ENCODE measurements around the gene MTA2. TPM values are rescaled to one million over a fixed set of nuclear protein-coding genes. Genes with fewer than 3 reads are reported as not detected.

Gene MTA2
- total RNA-seq, 2 donors from 2014 or later, result 30.0 to 40.5 TPM

DNA sequence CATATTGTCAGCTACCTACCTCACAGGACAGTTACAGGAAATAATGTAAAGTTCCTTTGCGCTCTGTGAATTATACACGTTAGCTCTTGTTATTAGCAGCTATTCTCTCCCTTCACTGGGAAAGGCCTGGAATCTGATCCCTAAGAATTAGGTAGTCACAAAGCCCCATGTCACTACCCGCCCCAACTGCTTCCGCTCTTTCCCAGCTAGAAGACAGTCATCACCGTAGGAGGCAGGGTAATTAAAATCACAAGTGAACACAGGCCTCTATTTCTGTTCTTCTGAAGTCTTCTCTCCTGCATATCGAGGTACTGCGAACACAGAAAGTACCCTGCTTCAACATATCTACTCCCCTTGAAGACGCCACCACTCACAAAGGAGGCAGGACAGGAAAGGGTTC lies 42.5 kb downstream of the MTA2 start:
- no peaks in the 10 kb centered on the region for H3K27me3 ChIP-seq
- no peak overlapping the region for H3K4me3 ChIP-seq
- no peak for DNase-seq (ENCODE audit: low spot score)
- peaks cover 46% of the 10 kb centered on the region for H3K36me3 ChIP-seq
- peaks cover 0 to 55% of the 10 kb centered on the region in 2 donors for H3K4me1 ChIP-seq
- no peaks in the 10 kb centered on the region for H3K9me3 ChIP-seq
- TF ChIP-seq, protein P1, sequence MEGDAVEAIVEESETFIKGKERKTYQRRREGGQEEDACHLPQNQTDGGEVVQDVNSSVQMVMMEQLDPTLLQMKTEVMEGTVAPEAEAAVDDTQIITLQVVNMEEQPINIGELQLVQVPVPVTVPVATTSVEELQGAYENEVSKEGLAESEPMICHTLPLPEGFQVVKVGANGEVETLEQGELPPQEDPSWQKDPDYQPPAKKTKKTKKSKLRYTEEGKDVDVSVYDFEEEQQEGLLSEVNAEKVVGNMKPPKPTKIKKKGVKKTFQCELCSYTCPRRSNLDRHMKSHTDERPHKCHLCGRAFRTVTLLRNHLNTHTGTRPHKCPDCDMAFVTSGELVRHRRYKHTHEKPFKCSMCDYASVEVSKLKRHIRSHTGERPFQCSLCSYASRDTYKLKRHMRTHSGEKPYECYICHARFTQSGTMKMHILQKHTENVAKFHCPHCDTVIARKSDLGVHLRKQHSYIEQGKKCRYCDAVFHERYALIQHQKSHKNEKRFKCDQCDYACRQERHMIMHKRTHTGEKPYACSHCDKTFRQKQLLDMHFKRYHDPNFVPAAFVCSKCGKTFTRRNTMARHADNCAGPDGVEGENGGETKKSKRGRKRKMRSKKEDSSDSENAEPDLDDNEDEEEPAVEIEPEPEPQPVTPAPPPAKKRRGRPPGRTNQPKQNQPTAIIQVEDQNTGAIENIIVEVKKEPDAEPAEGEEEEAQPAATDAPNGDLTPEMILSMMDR (IDR thresholded peaks at IDR 0.05), result no peak
- peak overlapping the region in 1 of 2 donors; percentile 82 for H3K27ac ChIP-seq

DNA sequence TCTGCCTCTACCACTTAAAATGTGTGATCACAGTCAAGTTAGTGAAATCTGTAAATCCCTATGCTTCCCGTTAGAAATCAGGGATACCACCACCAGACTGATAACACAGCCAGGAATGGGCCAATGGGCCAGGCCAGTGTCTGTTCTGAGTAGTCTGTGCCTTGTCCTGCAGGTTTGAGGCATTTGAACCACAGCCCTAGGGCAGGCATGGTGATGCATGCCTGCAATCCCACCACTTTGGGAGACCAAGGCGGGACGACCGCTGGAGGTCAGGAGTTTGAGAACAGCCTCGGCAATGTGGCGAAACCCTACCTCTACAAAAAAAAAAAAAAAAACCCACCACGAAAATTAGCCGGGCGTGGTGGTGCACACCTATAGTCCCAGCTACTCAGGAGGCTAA lies 43.0 kb downstream of the MTA2 start:
- H3K9me3 ChIP-seq, result no peaks in the 10 kb centered on the region
- peaks cover 43% of the 10 kb centered on the region for H3K36me3 ChIP-seq
- peak overlapping the region in 1 of 2 donors; percentile 82 for H3K27ac ChIP-seq
- H3K4me3 ChIP-seq, result no peak overlapping the region
- H3K27me3 ChIP-seq, result no peaks in the 10 kb centered on the region
- TF ChIP-seq, protein P1 (IDR thresholded peaks at IDR 0.05), result no peak
- peaks cover 0 to 60% of the 10 kb centered on the region in 2 donors for H3K4me1 ChIP-seq
- no peak for DNase-seq (ENCODE audit: low spot score)

DNA sequence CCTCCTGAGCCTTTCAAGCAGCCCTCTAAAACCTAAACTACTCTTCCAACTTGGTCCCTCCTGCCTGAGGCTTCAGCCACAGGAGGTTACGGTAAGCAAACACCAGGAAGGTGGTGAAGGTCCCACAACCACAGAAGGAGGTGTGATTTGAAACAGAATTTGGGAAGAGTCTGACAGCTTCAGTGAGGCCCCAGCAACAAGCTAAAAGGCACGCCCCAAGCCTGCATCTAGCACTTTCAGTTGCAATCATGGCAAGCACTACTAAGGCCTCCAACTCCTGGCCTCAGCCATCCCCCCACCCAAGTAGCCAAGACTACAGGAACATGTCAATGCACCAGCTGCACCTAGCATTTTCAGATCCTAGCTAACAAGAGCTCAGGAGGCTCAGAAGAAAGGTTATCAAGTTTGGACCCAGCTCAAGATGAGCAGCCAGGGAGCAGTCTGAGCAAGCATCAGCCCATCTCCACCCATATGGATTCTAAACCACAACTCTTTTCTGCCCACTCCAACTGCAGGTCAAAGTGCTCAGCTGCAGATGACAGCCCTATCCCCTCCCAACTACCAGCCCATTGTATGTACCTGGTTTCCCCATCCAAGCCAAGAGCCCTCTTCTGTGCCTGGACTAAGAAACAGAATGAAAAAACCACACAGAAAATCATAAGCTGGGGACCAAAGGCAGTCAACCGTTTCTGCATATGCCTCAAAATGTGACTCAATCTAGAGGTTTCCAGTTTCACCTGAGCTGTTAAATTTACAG lies 44.6 kb downstream of the MTA2 start:
- DNase-seq (ENCODE audit: low spot score), result no peak
- Histone ChIP-seq H3K4me1 (peaks cover 0 to 76% of the 10 kb centered on the region in 2 donors), H3K36me3 (peaks cover 28% of the 10 kb centered on the region), H3K27me3 (no peaks in the 10 kb centered on the region), H3K9me3 (no peaks in the 10 kb centered on the region), H3K4me3 (peak overlapping the region in 1 of 2 donors; percentile 10), H3K27ac (peak overlapping the region; percentile 90 to 95)
- TF ChIP-seq, protein P1 (IDR thresholded peaks at IDR 0.05), result no peak

DNA sequence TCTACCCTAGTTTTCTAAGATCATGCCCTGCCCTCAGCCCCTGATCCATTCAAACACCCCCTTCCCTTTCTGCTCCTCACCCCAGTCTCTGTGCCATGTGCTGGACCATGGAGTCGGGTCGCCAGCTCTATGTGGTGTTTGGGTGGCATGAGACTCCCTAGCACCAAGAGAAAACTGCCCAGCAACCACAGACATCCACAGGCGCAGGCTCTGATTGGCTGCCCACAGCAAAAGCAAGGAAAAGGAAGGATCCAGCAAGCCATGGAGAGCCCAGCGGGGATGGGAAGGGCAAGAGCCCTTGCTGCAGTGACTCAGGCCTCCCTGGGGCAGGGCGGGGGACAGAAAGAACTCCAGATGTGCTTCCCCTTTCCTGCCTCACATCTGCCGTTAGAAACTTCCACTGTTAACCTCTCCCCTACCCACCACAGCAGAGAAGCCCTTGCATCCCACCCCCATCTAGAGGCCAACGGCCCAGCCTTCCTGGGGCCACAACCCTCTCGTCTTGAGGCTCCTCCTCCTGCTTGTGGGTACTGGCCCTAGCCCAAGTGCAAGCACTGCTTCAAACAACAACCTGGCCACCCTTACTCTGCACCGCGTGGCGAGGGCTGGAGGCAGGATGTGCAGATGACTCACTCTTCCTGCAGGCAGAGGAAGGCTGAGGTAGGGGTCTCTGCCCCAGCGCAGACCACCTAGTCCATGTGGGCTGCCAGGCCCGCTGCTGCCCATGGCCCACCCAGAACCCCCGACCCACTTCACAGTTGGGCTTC lies 45.4 kb downstream of the MTA2 start:
- Histone ChIP-seq H3K27me3 (no peaks in the 10 kb centered on the region), H3K27ac (peak overlapping the region; percentile 90 to 95), H3K9me3 (no peaks in the 10 kb centered on the region), H3K4me1 (peaks cover 0 to 83% of the 10 kb centered on the region in 2 donors), H3K4me3 (peak overlapping the region in 1 of 2 donors; percentile 10), H3K36me3 (peaks cover 25% of the 10 kb centered on the region)
- peak; percentile 97 for DNase-seq (ENCODE audit: low spot score)
- TF ChIP-seq, protein P1 (IDR thresholded peaks at IDR 0.05), result no peak

DNA sequence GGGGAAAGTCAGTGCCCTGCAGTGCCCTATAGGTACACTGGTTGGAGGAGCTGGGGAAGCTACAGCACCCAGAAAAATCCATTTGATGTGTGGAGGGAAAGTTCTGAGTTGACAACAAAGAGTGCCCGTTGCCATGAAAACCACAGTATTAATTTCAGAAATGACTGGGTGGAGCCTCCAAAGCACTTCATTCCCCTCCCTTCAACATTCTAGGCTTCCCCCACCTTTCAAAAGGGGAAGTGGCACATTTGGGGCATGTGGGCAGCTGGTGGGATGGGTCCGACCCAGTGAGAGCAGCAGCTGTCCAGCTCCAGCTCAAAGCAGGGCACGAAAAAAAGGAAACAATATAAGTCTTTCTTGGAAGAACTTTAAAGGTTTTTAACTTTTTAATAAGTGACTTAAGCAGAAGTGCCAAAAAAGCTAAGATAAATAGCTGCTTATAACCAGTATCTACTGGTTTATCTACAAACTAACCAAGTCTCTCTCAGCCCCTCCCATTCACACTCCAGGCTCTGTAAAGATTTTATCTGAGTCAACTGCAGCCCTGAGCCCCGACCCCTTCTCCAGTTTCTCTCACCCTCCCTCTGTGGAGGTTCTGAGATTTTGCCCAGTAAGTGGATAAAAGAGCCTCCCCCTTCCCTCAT lies 46.1 kb downstream of the MTA2 start:
- H3K36me3 ChIP-seq, result peaks cover 25% of the 10 kb centered on the region
- peak overlapping the region; percentile 90 to 95 for H3K27ac ChIP-seq
- H3K27me3 ChIP-seq, result no peaks in the 10 kb centered on the region
- no peaks in the 10 kb centered on the region for H3K9me3 ChIP-seq
- peak overlapping the region in 1 of 2 donors; percentile 10 for H3K4me3 ChIP-seq
- DNase-seq (ENCODE audit: low spot score), result no peak
- peaks cover 0 to 83% of the 10 kb centered on the region in 2 donors for H3K4me1 ChIP-seq
- TF ChIP-seq, protein P1 (IDR thresholded peaks at IDR 0.05), result no peak

Data from right atrium auricular region (tissue), 2 donors.